Right lobe of liver (tissue), 4 donors: Measurements from ENCODE around the gene CACNA1S.

ENCODE experiments used
- POLR2A ChIP-seq: fragments of 450-650 bp; IDR thresholded peaks from one replicate; pipeline ENCODE4 v1.6.1; 2017; ENCODE audit warnings: antibody characterized with exemption, mild to moderate bottlenecking
- TF ChIP-seq, protein P1 (sequence below), 4 donors: fragments of 200-600 bp in 3 of 4; fragments of 450-650 bp in 1 of 4; IDR thresholded peaks; one replicate each; pipeline versions ENCODE4 v1.5.1 to v1.8.0; 2016 to 2022; ENCODE audit warnings: antibody characterized with exemption in 4 of 4, mild to moderate bottlenecking in 2 of 4
- donor health status: DM: no; HTN: no; CAD: no.
- donor health status: DM: no; HTN: no; CAD: no.
- donor health status: DM: no; HTN: yes; CAD: no.

DNA sequence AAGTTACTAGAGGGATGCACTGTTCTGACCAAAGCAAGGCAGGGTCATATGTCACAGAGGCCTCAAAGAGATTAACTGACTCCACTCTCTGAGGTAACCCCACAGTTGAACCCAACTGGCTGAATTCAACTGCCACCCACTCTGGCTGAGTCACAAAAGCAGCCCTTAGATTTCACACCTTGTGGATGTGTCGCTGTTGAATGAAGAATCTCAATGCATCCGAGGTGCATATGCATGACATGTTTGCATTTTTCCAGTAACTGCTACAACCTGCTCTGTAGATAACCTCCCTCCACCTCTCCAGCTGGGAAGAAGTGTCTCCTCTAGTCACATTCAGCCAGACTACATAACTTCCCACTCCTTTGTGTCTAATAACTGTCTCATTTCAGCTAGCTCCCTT is 60.8 kb downstream of the CACNA1S start:
- TF ChIP-seq, protein P1, sequence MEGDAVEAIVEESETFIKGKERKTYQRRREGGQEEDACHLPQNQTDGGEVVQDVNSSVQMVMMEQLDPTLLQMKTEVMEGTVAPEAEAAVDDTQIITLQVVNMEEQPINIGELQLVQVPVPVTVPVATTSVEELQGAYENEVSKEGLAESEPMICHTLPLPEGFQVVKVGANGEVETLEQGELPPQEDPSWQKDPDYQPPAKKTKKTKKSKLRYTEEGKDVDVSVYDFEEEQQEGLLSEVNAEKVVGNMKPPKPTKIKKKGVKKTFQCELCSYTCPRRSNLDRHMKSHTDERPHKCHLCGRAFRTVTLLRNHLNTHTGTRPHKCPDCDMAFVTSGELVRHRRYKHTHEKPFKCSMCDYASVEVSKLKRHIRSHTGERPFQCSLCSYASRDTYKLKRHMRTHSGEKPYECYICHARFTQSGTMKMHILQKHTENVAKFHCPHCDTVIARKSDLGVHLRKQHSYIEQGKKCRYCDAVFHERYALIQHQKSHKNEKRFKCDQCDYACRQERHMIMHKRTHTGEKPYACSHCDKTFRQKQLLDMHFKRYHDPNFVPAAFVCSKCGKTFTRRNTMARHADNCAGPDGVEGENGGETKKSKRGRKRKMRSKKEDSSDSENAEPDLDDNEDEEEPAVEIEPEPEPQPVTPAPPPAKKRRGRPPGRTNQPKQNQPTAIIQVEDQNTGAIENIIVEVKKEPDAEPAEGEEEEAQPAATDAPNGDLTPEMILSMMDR (IDR thresholded peaks at IDR 0.05) = no peak
- TF ChIP-seq POLR2A = no peak
